IPS-20b (cell line): Measurements from ENCODE around the gene NID1.

Source experiments
- H3K27ac ChIP-seq: one replicate; pipeline ENCODE4 v1.5.1; 2013; ENCODE audit warnings: low read length
- H3K27me3 ChIP-seq: 2 replicates; pipeline ENCODE4 v1.6.1; 2013; ENCODE audit warnings: mild to moderate bottlenecking, low read length, inconsistent platforms; ENCODE audit not compliant: insufficient read depth
- H3K36me3 ChIP-seq: 2 replicates; pipeline ENCODE4 v1.6.1; 2013; ENCODE audit warnings: low read depth, mild to moderate bottlenecking, inconsistent platforms, low read length, moderate library complexity; ENCODE audit not compliant: insufficient read depth
- H3K4me1 ChIP-seq: 2 replicates; pipeline ENCODE4 v1.6.1; 2013; ENCODE audit warnings: mild to moderate bottlenecking, control low read depth, inconsistent platforms, low read length, moderate library complexity; ENCODE audit not compliant: insufficient read depth
- H3K4me3 ChIP-seq: 2 replicates; pipeline ENCODE4 v1.5.1; 2013; ENCODE audit warnings: mild to moderate bottlenecking, low read length, inconsistent platforms
- H3K9ac ChIP-seq: 2 replicates; pipeline ENCODE4 v1.6.1; 2013; ENCODE audit warnings: low read depth, mild to moderate bottlenecking, inconsistent platforms, low read length, moderate library complexity
- H3K9me3 ChIP-seq: 2 replicates; pipeline ENCODE4 v1.6.1; 2013; ENCODE audit warnings: mild to moderate bottlenecking, low read depth, low read length, inconsistent platforms; ENCODE audit not compliant: insufficient read depth

Gene NID1

GRCh38 chr1:236075848-236076247 lies 11.0 kb upstream of the NID1 start:
- Histone ChIP-seq H3K4me1 (no peaks in the 10 kb centered on the region), H3K36me3 (no peaks in the 10 kb centered on the region), H3K27me3 (no peaks in the 10 kb centered on the region), H3K9ac (no peak overlapping the region), H3K4me3 (no peak overlapping the region), H3K27ac (no peak overlapping the region), H3K9me3 (no peaks in the 10 kb centered on the region)

- Histone ChIP-seq H3K9me3 (no peaks in the 10 kb centered on the region), H3K36me3 (no peaks in the 10 kb centered on the region), H3K4me3 (no peak overlapping the region), H3K4me1 (no peaks in the 10 kb centered on the region), H3K27me3 (no peaks in the 10 kb centered on the region), H3K9ac (no peak overlapping the region), H3K27ac (no peak overlapping the region)
Measured at GRCh38 chr1:236073307-236073897, 8.5 kb upstream of the NID1 start.

- no peak overlapping the region for H3K27ac ChIP-seq
- peaks cover 9% of the 10 kb centered on the region for H3K27me3 ChIP-seq
- H3K9ac ChIP-seq: no peak overlapping the region
- no peaks in the 10 kb centered on the region for H3K4me1 ChIP-seq
- H3K9me3 ChIP-seq: no peaks in the 10 kb centered on the region
- H3K36me3 ChIP-seq: no peaks in the 10 kb centered on the region
- H3K4me3 ChIP-seq: no peak overlapping the region
Measured at GRCh38 chr1:236072001-236072400, 7.1 kb upstream of the NID1 start.

GRCh38 chr1:236070753-236071152 lies 5.9 kb upstream of the NID1 start:
- peaks cover 22% of the 10 kb centered on the region for H3K27me3 ChIP-seq
- H3K4me1 ChIP-seq: peaks cover 2% of the 10 kb centered on the region; the same call in 1 of the 2 replicates
- H3K4me3 ChIP-seq: no peak overlapping the region

GRCh38 chr1:236069796-236070195 lies 4.9 kb upstream of the NID1 start:
- no peak overlapping the region for H3K27ac ChIP-seq
- no peaks in the 10 kb centered on the region for H3K9me3 ChIP-seq
- peaks cover 3% of the 10 kb centered on the region; the same call in 1 of the 2 replicates for H3K4me1 ChIP-seq
- H3K9ac ChIP-seq: no peak overlapping the region
- no peak overlapping the region for H3K4me3 ChIP-seq
- no peaks in the 10 kb centered on the region for H3K36me3 ChIP-seq
- H3K27me3 ChIP-seq: peaks cover 31% of the 10 kb centered on the region

More at GRCh38 chr1:236070753-236071152, 5.9 kb upstream of the NID1 start:
- H3K27ac ChIP-seq: no peak overlapping the region
- no peaks in the 10 kb centered on the region for H3K9me3 ChIP-seq
- no peak overlapping the region for H3K9ac ChIP-seq
- H3K36me3 ChIP-seq: no peaks in the 10 kb centered on the region

- H3K27me3 ChIP-seq: peaks cover 50% of the 10 kb centered on the region
Measured at GRCh38 chr1:236067854-236068454, 3.1 kb upstream of the NID1 start.

GRCh38 chr1:236066828-236067386 lies 2.0 kb upstream of the NID1 start:
- no peak overlapping the region for H3K9ac ChIP-seq
- no peaks in the 10 kb centered on the region for H3K36me3 ChIP-seq
- peaks cover 3% of the 10 kb centered on the region; the same call in 1 of the 2 replicates for H3K4me1 ChIP-seq
- H3K9me3 ChIP-seq: no peaks in the 10 kb centered on the region
- no peak overlapping the region for H3K4me3 ChIP-seq
- H3K27me3 ChIP-seq: peaks cover 53% of the 10 kb centered on the region
- no peak overlapping the region for H3K27ac ChIP-seq

More at GRCh38 chr1:236067854-236068454, 3.1 kb upstream of the NID1 start:
- Histone ChIP-seq H3K9me3 (no peaks in the 10 kb centered on the region), H3K4me1 (peaks cover 3% of the 10 kb centered on the region; the same call in 1 of the 2 replicates), H3K9ac (no peak overlapping the region), H3K27ac (no peak overlapping the region), H3K4me3 (no peak overlapping the region), H3K36me3 (no peaks in the 10 kb centered on the region)

GRCh38 chr1:236066054-236066453 lies 1.2 kb upstream of the NID1 start:
- no peaks in the 10 kb centered on the region for H3K36me3 ChIP-seq

GRCh38 chr1:236065509-236066005 lies 667 bp upstream of the NID1 start:
- Histone ChIP-seq H3K4me1 (peaks cover 3% of the 10 kb centered on the region; the same call in 1 of the 2 replicates), H3K27me3 (peaks cover 60% of the 10 kb centered on the region), H3K9ac (peak overlapping the region; percentile 73; the same call in 1 of the 2 replicates), H3K4me3 (peak overlapping the region; percentile 85), H3K9me3 (no peaks in the 10 kb centered on the region), H3K36me3 (no peaks in the 10 kb centered on the region), H3K27ac (no peak overlapping the region)

More at GRCh38 chr1:236066054-236066453, 1.2 kb upstream of the NID1 start:
- Histone ChIP-seq H3K9me3 (no peaks in the 10 kb centered on the region), H3K27me3 (peaks cover 57% of the 10 kb centered on the region), H3K4me3 (peak overlapping the region; percentile 85), H3K27ac (no peak overlapping the region), H3K9ac (no peak overlapping the region; the same call in 1 of the 2 replicates), H3K4me1 (peaks cover 3% of the 10 kb centered on the region; the same call in 1 of the 2 replicates)

- H3K27ac ChIP-seq: no peak overlapping the region
- H3K9ac ChIP-seq: peak overlapping the region; percentile 58; the same call in 1 of the 2 replicates
- H3K9me3 ChIP-seq: no peaks in the 10 kb centered on the region
- H3K27me3 ChIP-seq: peaks cover 60% of the 10 kb centered on the region
- H3K4me1 ChIP-seq: peaks cover 3% of the 10 kb centered on the region; the same call in 1 of the 2 replicates
- H3K4me3 ChIP-seq: peak overlapping the region; percentile 85
- H3K36me3 ChIP-seq: no peaks in the 10 kb centered on the region
Measured at GRCh38 chr1:236063919-236064673, 794 bp downstream of the NID1 start.

- peaks cover 60% of the 10 kb centered on the region for H3K27me3 ChIP-seq
- H3K4me3 ChIP-seq: peak overlapping the region; percentile 85
- no peak overlapping the region for H3K27ac ChIP-seq
- H3K36me3 ChIP-seq: no peaks in the 10 kb centered on the region
- peaks cover 7% of the 10 kb centered on the region; the same call in 1 of the 2 replicates for H3K4me1 ChIP-seq
- H3K9me3 ChIP-seq: no peaks in the 10 kb centered on the region
- H3K9ac ChIP-seq: peak overlapping the region; percentile 58; the same call in 1 of the 2 replicates
Measured at GRCh38 chr1:236063551-236063918, 1.4 kb downstream of the NID1 start.
